AG04450 (cell line): Measurements from ENCODE around the gene DNASE2B. TPM values are rescaled to one million over a fixed set of nuclear protein-coding genes. Genes with fewer than 3 reads are reported as not detected.

Experiments used
- CTCF ChIA-PET: fragments of 300-600, 350-600 bp; formaldehyde crosslinking; extraction: SDS; loops from one replicate; lab custom pipeline; 2022; ENCODE audit warnings: antibody characterized with exemption, inconsistent platforms; lab: Charles Lee
- POLR2A ChIA-PET: fragments of 350-600 bp; formaldehyde crosslinking; extraction: SDS; loops from one replicate; lab custom pipeline; 2021; ENCODE audit warnings: antibody characterized with exemption, inconsistent platforms; lab: Yijun Ruan, JAX
- DNase-seq: peaks from one replicate; pipeline ENCODE4 v3.0.0-alpha.2; 2011; ENCODE audit warnings: low read depth, low spot score
- H3K27ac ChIP-seq: one replicate; pipeline ENCODE4 v1.5.1; 2012; ENCODE audit warnings: low read depth, low read length, control low read depth
- H3K27me3 ChIP-seq: one replicate; pipeline ENCODE4 v1.6.0; 2012; ENCODE audit warnings: low read length; ENCODE audit not compliant: control insufficient read depth, insufficient read depth
- H3K4me3 ChIP-seq: 2 replicates; pipeline ENCODE4 v1.5.1; 2011; ENCODE audit warnings: mild to moderate bottlenecking, low read depth, low read length, control low read depth
- H3K9me3 ChIP-seq: 2 replicates; pipeline ENCODE4 v1.5.1; 2012; ENCODE audit warnings: low read length; ENCODE audit not compliant: control insufficient read depth, insufficient read depth
- CTCF ChIP-seq: IDR thresholded peaks from 2 replicates; pipeline ENCODE4 v1.5.1; 2011; ENCODE audit warnings: low read depth, low read length, control low read depth, inconsistent platforms
- polyA plus RNA-seq: library from polyadenylated mRNA; depleted of rRNA; stranded (reverse); fragments of >200 nt; gene quantifications from 2 replicates; pipeline ENCODE4 v1.2.3, GENCODE V29; 2011

The DNASE2B gene
- polyA plus RNA-seq, 1 experiment: not detected

GRCh38 chr1:84379138-84379916, 19.0 kb upstream of the DNASE2B start:
- POLR2A ChIA-PET: interaction anchor here (0.7 to 1.6 kb wide), 4 partner anchors 9 to 81 kb away, joined by 3 to 9 read pairs (median 6); no protein-coding TSS in a partner anchor
- CTCF ChIA-PET: interaction anchor here (0.8 kb wide), 1 partner anchor 54 kb away, joined by 3 read pairs; no protein-coding TSS in a partner anchor
- H3K27me3 ChIP-seq: no peaks in the 10 kb centered on the region
- no peaks in the 10 kb centered on the region for H3K9me3 ChIP-seq
- H3K4me3 ChIP-seq: no peak overlapping the region
- peak; percentile 66 for DNase-seq
- no peak for TF ChIP-seq CTCF
- no peak overlapping the region for H3K27ac ChIP-seq

- Histone ChIP-seq H3K4me3 (no peak overlapping the region), H3K9me3 (no peaks in the 10 kb centered on the region), H3K27me3 (no peaks in the 10 kb centered on the region), H3K27ac (no peak overlapping the region)
- TF ChIP-seq CTCF: no peak
- DNase-seq: no peak
- POLR2A ChIA-PET: interaction anchor here (1.6 kb wide), 1 partner anchor 14 kb away, joined by 9 read pairs; no protein-coding TSS in a partner anchor
- CTCF ChIA-PET: no interaction called here
These were observed 18.4 kb upstream of the DNASE2B start for GRCh38 chr1:84379917-84380180.

- Histone ChIP-seq H3K27ac (no peak overlapping the region), H3K27me3 (no peaks in the 10 kb centered on the region), H3K9me3 (no peaks in the 10 kb centered on the region), H3K4me3 (no peak overlapping the region)
- POLR2A ChIA-PET: no interaction called here
- no peak for TF ChIP-seq CTCF
- CTCF ChIA-PET: no interaction called here
- DNase-seq: no peak
These were observed 16.2 kb upstream of the DNASE2B start for GRCh38 chr1:84382127-84382526.

- Histone ChIP-seq H3K9me3 (no peaks in the 10 kb centered on the region), H3K27ac (no peak overlapping the region), H3K27me3 (no peaks in the 10 kb centered on the region), H3K4me3 (no peak overlapping the region)
- ChIA-PET POLR2A (no interaction called here), CTCF (no interaction called here)
- no peak for DNase-seq
- no peak for TF ChIP-seq CTCF
These were observed 12.9 kb upstream of the DNASE2B start for GRCh38 chr1:84385347-84385746.

GRCh38 chr1:84386716-84387479, 11.4 kb upstream of the DNASE2B start:
- Histone ChIP-seq H3K27ac (no peak overlapping the region), H3K9me3 (no peaks in the 10 kb centered on the region), H3K4me3 (no peak overlapping the region), H3K27me3 (no peaks in the 10 kb centered on the region)
- ChIA-PET CTCF (no interaction called here), POLR2A (no interaction called here)
- DNase-seq: no peak
- TF ChIP-seq CTCF: no peak
